IPS-11a (cell line): ENCODE results near the gene CFAP20DC.
"Not testable (repeated sequence)": the region's sequence is repeated elsewhere in the genome, so short reads cannot be mapped to it uniquely, and the experiment has no call there.

ENCODE experiments used
- H3K4me3 ChIP-seq: one replicate; pipeline ENCODE4 v1.5.1; 2013; ENCODE audit warnings: low read depth, low read length, control low read depth

The CFAP20DC gene

GRCh38 chr3:58967866-58968265, 82.0 kb downstream of the CFAP20DC start:
- H3K4me3 ChIP-seq, result not testable (repeated sequence)

GRCh38 chr3:58965865-58966264, 84.0 kb downstream of the CFAP20DC start:
- H3K4me3 ChIP-seq, result no peak overlapping the region

- H3K4me3 ChIP-seq, result no peak overlapping the region
These were observed 85.8 kb downstream of the CFAP20DC start for GRCh38 chr3:58963928-58964503.

- no peak overlapping the region for H3K4me3 ChIP-seq
These were observed 87.0 kb downstream of the CFAP20DC start for GRCh38 chr3:58962816-58963215.

- no peak overlapping the region for H3K4me3 ChIP-seq
These were observed 87.7 kb downstream of the CFAP20DC start for GRCh38 chr3:58962040-58962651.

GRCh38 chr3:58955308-58955707, 94.5 kb downstream of the CFAP20DC start:
- no peak overlapping the region for H3K4me3 ChIP-seq

GRCh38 chr3:58953288-58953687, 96.5 kb downstream of the CFAP20DC start:
- H3K4me3 ChIP-seq, result no peak overlapping the region

- H3K4me3 ChIP-seq, result no peak overlapping the region
These were observed 97.5 kb downstream of the CFAP20DC start for GRCh38 chr3:58952128-58952917.

- no peak overlapping the region for H3K4me3 ChIP-seq
These were observed 101.8 kb downstream of the CFAP20DC start for GRCh38 chr3:58948018-58948417.

- no peak overlapping the region for H3K4me3 ChIP-seq
These were observed 103.0 kb downstream of the CFAP20DC start for GRCh38 chr3:58946875-58947274.

- H3K4me3 ChIP-seq, result no peak overlapping the region
These were observed 111.8 kb downstream of the CFAP20DC start for GRCh38 chr3:58938057-58938456.

GRCh38 chr3:58924578-58924977, 125.2 kb downstream of the CFAP20DC start:
- H3K4me3 ChIP-seq, result no peak overlapping the region

GRCh38 chr3:58900386-58900785, 149.4 kb downstream of the CFAP20DC start:
- H3K4me3 ChIP-seq, result no peak overlapping the region

- H3K4me3 ChIP-seq, result no peak overlapping the region
These were observed 149.9 kb downstream of the CFAP20DC start for GRCh38 chr3:58899953-58900298.

GRCh38 chr3:58899159-58899952, 150.5 kb downstream of the CFAP20DC start:
- no peak overlapping the region for H3K4me3 ChIP-seq

GRCh38 chr3:58898513-58898912, 151.3 kb downstream of the CFAP20DC start:
- H3K4me3 ChIP-seq, result no peak overlapping the region

GRCh38 chr3:58897646-58898045, 152.2 kb downstream of the CFAP20DC start:
- no peak overlapping the region for H3K4me3 ChIP-seq

- H3K4me3 ChIP-seq, result not testable (repeated sequence)
These were observed 154.1 kb downstream of the CFAP20DC start for GRCh38 chr3:58895678-58896077.

- H3K4me3 ChIP-seq, result not testable (repeated sequence)
These were observed 157.3 kb downstream of the CFAP20DC start for GRCh38 chr3:58892526-58892925.

GRCh38 chr3:58888087-58888486, 161.7 kb downstream of the CFAP20DC start:
- H3K4me3 ChIP-seq, result no peak overlapping the region

- H3K4me3 ChIP-seq, result no peak overlapping the region
These were observed 165.4 kb downstream of the CFAP20DC start for GRCh38 chr3:58884453-58884852.
